HEK293 (cell line): Measurements from ENCODE around the gene PTGES.
A peak's percentile ranks its signal among the peaks of the same experiment; 100 is the strongest.

Source experiments
- CTCF ChIA-PET: fragments of 350-600 bp; formaldehyde crosslinking; extraction: SDS; loops from one replicate; lab custom pipeline; 2021; ENCODE audit warnings: antibody characterized with exemption; lab: Yijun Ruan, JAX
- POLR2A ChIA-PET: fragments of 300-600 bp; formaldehyde crosslinking; extraction: SDS; loops from one replicate; lab custom pipeline; 2020; ENCODE audit warnings: antibody characterized with exemption, inconsistent platforms; lab: Yijun Ruan, JAX
- H3K27ac ChIP-seq: fragments of 200-500 bp; sonication (Bioruptor generic); 2 replicates; pipeline ENCODE4 v1.5.1; 2014; ENCODE audit warnings: low read depth, low read length, control low read depth, inconsistent platforms; ENCODE audit errors: extremely low read depth
- H3K36me3 ChIP-seq, 2 experiments: fragments of 200-500 bp in 1 of 2; sonication (Bioruptor generic) in 1 of 2; 1 replicate in 1 of 2; 2 replicates in 1 of 2; pipeline ENCODE4 v1.5.1; 2014 to 2017; ENCODE audit warnings: inconsistent platforms in 2 of 2, low read length in 2 of 2; ENCODE audit not compliant: control insufficient read depth in 2 of 2, insufficient read depth in 1 of 2
- H3K4me1 ChIP-seq: fragments of 200-500 bp; sonication (Bioruptor generic); 2 replicates; pipeline ENCODE4 v1.5.1; 2014; ENCODE audit warnings: mild to moderate bottlenecking, low read length, inconsistent platforms; ENCODE audit not compliant: control insufficient read depth, insufficient read depth
- H3K4me3 ChIP-seq: 2 replicates; pipeline ENCODE4 v1.5.1; 2011; ENCODE audit warnings: low read depth, mild to moderate bottlenecking, control low read depth, low read length, moderate library complexity
- H3K9me3 ChIP-seq: fragments of 200-500 bp; sonication (Bioruptor generic); 2 replicates; pipeline ENCODE4 v1.5.1; 2014; ENCODE audit warnings: low read depth, low read length, inconsistent platforms; ENCODE audit not compliant: control insufficient read depth, insufficient read depth
- GLI2 ChIP-seq: fragments of 450-650 bp; formaldehyde crosslinking; IDR thresholded peaks from 2 replicates; pipeline ENCODE4; 2017; ENCODE audit warnings: missing biosample characterization, missing genetic modification characterization, low read depth, borderline replicate concordance
- KLF8 ChIP-seq: fragments of 450-650 bp; formaldehyde crosslinking; IDR thresholded peaks from 2 replicates; pipeline ENCODE4 v1.5.1; 2016; ENCODE audit warnings: missing biosample characterization, missing genetic modification characterization
- KLF9 ChIP-seq: fragments of 450-650 bp; formaldehyde crosslinking; IDR thresholded peaks from 2 replicates; pipeline ENCODE4 v1.5.1; 2016; ENCODE audit warnings: missing biosample characterization, missing genetic modification characterization, low read depth
- MYNN ChIP-seq: fragments of 450-650 bp; formaldehyde crosslinking; IDR thresholded peaks from 2 replicates; pipeline ENCODE4 v1.5.1; 2016; ENCODE audit warnings: missing biosample characterization, missing genetic modification characterization, borderline replicate concordance
- OSR2 ChIP-seq: fragments of 450-650 bp; formaldehyde crosslinking; IDR thresholded peaks from 2 replicates; pipeline ENCODE4 v1.5.1; 2016; ENCODE audit warnings: missing biosample characterization, missing genetic modification characterization
- PRDM1 ChIP-seq: fragments of 450-650 bp; formaldehyde crosslinking; IDR thresholded peaks from 2 replicates; pipeline ENCODE4; 2016; ENCODE audit warnings: missing biosample characterization, missing genetic modification characterization
- PRDM10 ChIP-seq: fragments of 450-650 bp; formaldehyde crosslinking; IDR thresholded peaks from 2 replicates; pipeline ENCODE4 v1.5.1; 2016; ENCODE audit warnings: missing biosample characterization, missing genetic modification characterization
- SP2 ChIP-seq: fragments of 450-650 bp; formaldehyde crosslinking; IDR thresholded peaks from 2 replicates; pipeline ENCODE4 v1.5.1; 2016; ENCODE audit warnings: missing biosample characterization, missing genetic modification characterization
- SP3 ChIP-seq: fragments of 450-650 bp; formaldehyde crosslinking; IDR thresholded peaks from 2 replicates; pipeline ENCODE4 v1.5.1; 2016; ENCODE audit warnings: missing biosample characterization, missing genetic modification characterization
- ZIC2 ChIP-seq: fragments of 450-650 bp; formaldehyde crosslinking; IDR thresholded peaks from 2 replicates; pipeline ENCODE4 v1.5.1; 2016; ENCODE audit warnings: missing biosample characterization, missing genetic modification characterization
- ZNF112 ChIP-seq: fragments of 450-650 bp; formaldehyde crosslinking; IDR thresholded peaks from 2 replicates; pipeline ENCODE4 v1.5.0; 2017; ENCODE audit warnings: missing biosample characterization, missing genetic modification characterization
- ZNF121 ChIP-seq: fragments of 450-650 bp; formaldehyde crosslinking; IDR thresholded peaks from 2 replicates; pipeline ENCODE4 v1.5.1; 2016; ENCODE audit warnings: missing biosample characterization, missing genetic modification characterization
- ZNF16 ChIP-seq: fragments of 450-650 bp; formaldehyde crosslinking; IDR thresholded peaks from 2 replicates; pipeline ENCODE4 v1.5.1; 2016; ENCODE audit warnings: low read depth, missing biosample characterization, missing genetic modification characterization
- ZNF18 ChIP-seq: fragments of 450-650 bp; formaldehyde crosslinking; IDR thresholded peaks from 2 replicates; pipeline ENCODE4 v1.5.1; 2016; ENCODE audit warnings: missing biosample characterization, missing genetic modification characterization
- ZNF223 ChIP-seq: fragments of 450-650 bp; formaldehyde crosslinking; IDR thresholded peaks from 2 replicates; pipeline ENCODE4 v1.5.1; 2016; ENCODE audit warnings: missing biosample characterization, missing genetic modification characterization
- ZNF600 ChIP-seq: fragments of 450-650 bp; formaldehyde crosslinking; IDR thresholded peaks from 2 replicates; pipeline ENCODE4 v1.5.1; 2016; ENCODE audit warnings: missing biosample characterization, missing genetic modification characterization
- ZNF701 ChIP-seq: fragments of 450-650 bp; formaldehyde crosslinking; IDR thresholded peaks from 2 replicates; pipeline ENCODE4 v1.5.1; 2016; ENCODE audit warnings: missing biosample characterization, missing genetic modification characterization
- TF ChIP-seq, protein P1 (sequence below): sonication (generic); formaldehyde crosslinking; IDR thresholded peaks from 2 replicates; pipeline ENCODE4 v1.8.1; 2022; ENCODE audit warnings: mild to moderate bottlenecking, moderate library complexity, missing genetic modification reagents
- TF ChIP-seq, protein P2 (sequence below): fragments of 450-650 bp; formaldehyde crosslinking; IDR thresholded peaks from 2 replicates; pipeline ENCODE4 v1.5.1; 2016; ENCODE audit warnings: missing biosample characterization, missing genetic modification characterization, low read depth

PTGES gene

DNA sequence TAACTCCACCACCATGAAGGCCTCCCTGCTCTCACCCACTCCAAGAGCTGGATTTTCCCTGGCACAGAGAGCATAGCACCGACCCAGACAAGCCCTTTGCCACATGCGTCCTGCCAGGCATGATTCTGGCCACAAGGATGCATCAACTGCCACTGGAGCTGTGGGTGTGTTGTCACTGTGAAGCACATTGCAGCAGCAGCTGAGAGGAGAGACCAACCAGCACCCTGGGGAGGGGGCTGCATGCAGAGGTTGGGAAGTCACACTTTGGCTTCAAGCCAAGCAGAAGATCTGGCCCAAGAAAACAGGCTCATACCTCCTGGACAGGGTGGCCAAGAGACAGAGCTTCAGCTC is 22.6 kb upstream of the PTGES start:
- Histone ChIP-seq H3K9me3 (no peaks in the 10 kb centered on the region), H3K4me3 (no peak overlapping the region), H3K4me1 (no peaks in the 10 kb centered on the region), H3K27ac (no peak overlapping the region), H3K36me3 (no peaks in the 10 kb centered on the region)
- CTCF ChIA-PET = interaction anchor here (0.7 to 4.7 kb wide), 4 partner anchors 8 to 49 kb away, joined by 4 to 57 read pairs (median 30); no protein-coding TSS in a partner anchor
- POLR2A ChIA-PET = interaction anchor here (2.2 to 2.4 kb wide), 2 partner anchors 9 to 37 kb away, joined by 11 to 17 read pairs; no protein-coding TSS in a partner anchor
- TF ChIP-seq ZNF112 (tag by site-specific recombination) (no peak), ZIC2 (tag by site-specific recombination) (peak; percentile 23), ZNF600 (tag by site-specific recombination) (no peak), ZNF18 (tag by site-specific recombination) (no peak), ZNF223 (tag by site-specific recombination) (no peak), PRDM10 (tag by site-specific recombination) (peak; percentile 74), ZNF16 (tag by site-specific recombination) (no peak)
- TF ChIP-seq, all 188 proteins: peak for 2

DNA sequence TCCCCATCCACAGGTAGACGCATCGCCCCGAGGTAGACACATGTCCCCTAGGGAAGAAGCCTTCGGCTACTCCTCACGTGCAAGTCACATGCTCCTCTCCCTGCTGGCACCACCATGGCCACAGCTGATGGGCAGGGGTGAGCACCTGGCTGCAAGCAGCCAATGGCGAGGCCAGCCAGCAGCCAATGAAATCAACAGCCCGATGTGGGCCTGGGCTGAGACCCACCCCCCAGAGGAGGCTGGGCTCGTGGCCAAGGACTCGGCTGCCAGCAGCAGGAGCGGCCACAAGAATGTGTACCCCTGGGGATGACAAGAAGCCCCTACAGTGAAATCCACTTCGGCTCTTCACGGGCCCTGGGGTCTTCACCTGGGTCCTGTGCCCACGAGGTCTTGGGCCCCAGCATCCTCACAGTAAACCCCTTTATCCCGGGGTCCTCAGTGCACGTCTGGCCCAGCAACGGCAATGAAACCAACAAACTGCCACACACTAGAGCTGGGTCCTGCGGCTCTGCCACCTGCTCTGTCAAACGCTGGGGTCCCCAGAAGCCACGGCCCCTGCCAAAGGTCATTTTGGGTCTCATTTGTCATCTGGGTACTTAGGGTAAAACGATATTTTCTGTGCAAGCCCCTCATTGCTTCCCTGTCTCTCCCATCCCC is 22.1 kb upstream of the PTGES start:
- Histone ChIP-seq H3K9me3 (no peaks in the 10 kb centered on the region), H3K4me3 (no peak overlapping the region), H3K27ac (no peak overlapping the region), H3K36me3 (no peaks in the 10 kb centered on the region), H3K4me1 (no peaks in the 10 kb centered on the region)
- ChIA-PET POLR2A (interaction anchor here (2.4 kb wide), 1 partner anchor 9 kb away, joined by 11 read pairs; no protein-coding TSS in a partner anchor), CTCF (interaction anchor here (0.7 to 4.7 kb wide), 4 partner anchors 9 to 48 kb away, joined by 4 to 57 read pairs (median 30); no protein-coding TSS in a partner anchor)
- no peak for TF ChIP-seq ZNF121
- peak; percentile 50 for TF ChIP-seq SP2
- TF ChIP-seq, protein P1, sequence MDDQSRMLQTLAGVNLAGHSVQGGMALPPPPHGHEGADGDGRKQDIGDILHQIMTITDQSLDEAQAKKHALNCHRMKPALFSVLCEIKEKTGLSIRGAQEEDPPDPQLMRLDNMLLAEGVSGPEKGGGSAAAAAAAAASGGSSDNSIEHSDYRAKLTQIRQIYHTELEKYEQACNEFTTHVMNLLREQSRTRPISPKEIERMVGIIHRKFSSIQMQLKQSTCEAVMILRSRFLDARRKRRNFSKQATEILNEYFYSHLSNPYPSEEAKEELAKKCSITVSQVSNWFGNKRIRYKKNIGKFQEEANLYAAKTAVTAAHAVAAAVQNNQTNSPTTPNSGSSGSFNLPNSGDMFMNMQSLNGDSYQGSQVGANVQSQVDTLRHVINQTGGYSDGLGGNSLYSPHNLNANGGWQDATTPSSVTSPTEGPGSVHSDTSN = no peak
- TF ChIP-seq MYNN (tag by site-specific recombination) = no peak
- no peak for TF ChIP-seq PRDM1
- TF ChIP-seq ZIC2 (tag by site-specific recombination) = peak; percentile 82

GRCh38 chr9:129773262-129774048 is 20.6 kb upstream of the PTGES start:
- Histone ChIP-seq H3K9me3 (no peaks in the 10 kb centered on the region), H3K4me3 (no peak overlapping the region), H3K27ac (no peak overlapping the region), H3K4me1 (no peaks in the 10 kb centered on the region), H3K36me3 (no peaks in the 10 kb centered on the region)
- POLR2A ChIA-PET = interaction anchor here (1.8 kb wide), 1 partner anchor 77 kb away, joined by 4 read pairs; no protein-coding TSS in a partner anchor
- CTCF ChIA-PET = interaction anchor here (0.6 to 3.5 kb wide), 6 partner anchors 9 to 47 kb away, joined by 3 to 27 read pairs (median 6); no protein-coding TSS in a partner anchor
- TF ChIP-seq OSR2 = no peak
- no peak for TF ChIP-seq KLF8 (tag by site-specific recombination)
- TF ChIP-seq ZNF701 (tag by site-specific recombination) = no peak
- TF ChIP-seq GLI2 (tag by site-specific recombination) = no peak
- TF ChIP-seq SP3 (tag by site-specific recombination) = no peak
- no peak for TF ChIP-seq KLF9 (tag by site-specific recombination)
- TF ChIP-seq, protein P2, sequence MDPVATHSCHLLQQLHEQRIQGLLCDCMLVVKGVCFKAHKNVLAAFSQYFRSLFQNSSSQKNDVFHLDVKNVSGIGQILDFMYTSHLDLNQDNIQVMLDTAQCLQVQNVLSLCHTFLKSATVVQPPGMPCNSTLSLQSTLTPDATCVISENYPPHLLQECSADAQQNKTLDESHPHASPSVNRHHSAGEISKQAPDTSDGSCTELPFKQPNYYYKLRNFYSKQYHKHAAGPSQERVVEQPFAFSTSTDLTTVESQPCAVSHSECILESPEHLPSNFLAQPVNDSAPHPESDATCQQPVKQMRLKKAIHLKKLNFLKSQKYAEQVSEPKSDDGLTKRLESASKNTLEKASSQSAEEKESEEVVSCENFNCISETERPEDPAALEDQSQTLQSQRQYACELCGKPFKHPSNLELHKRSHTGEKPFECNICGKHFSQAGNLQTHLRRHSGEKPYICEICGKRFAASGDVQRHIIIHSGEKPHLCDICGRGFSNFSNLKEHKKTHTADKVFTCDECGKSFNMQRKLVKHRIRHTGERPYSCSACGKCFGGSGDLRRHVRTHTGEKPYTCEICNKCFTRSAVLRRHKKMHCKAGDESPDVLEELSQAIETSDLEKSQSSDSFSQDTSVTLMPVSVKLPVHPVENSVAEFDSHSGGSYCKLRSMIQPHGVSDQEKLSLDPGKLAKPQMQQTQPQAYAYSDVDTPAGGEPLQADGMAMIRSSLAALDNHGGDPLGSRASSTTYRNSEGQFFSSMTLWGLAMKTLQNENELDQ (tag by site-specific recombination) = no peak
